HepG2 (cell line): Measurements from ENCODE around the gene DYNC1LI1. TPM values are rescaled to one million over a fixed set of nuclear protein-coding genes. Genes with fewer than 3 reads are reported as not detected.

Experiments used
- ATAC-seq: fragments of 200-7000 bp; cut with Tn5 transposase; 3 replicates; pipeline ENCODE4 v1.9.1; 2020; ENCODE audit warnings: mild to moderate bottlenecking, moderate library complexity
- BruUV-seq: library from RNA; stranded (reverse); fragments of 400-500 nt; replicated peaks from 2 replicates; lab custom pipeline; 2021; lab: Mats Ljungman, UMichigan
- CTCF ChIA-PET: fragments of 300-600 bp; formaldehyde crosslinking; extraction: SDS; loops from one replicate; lab custom pipeline; 2021; ENCODE audit warnings: low total read pairs, inconsistent platforms, low intra/inter-chr PET ratio; lab: Yijun Ruan, JAX
- POLR2A ChIA-PET: fragments of 350-600 bp; sonication (Branson Sonifier 250); formaldehyde crosslinking; loops from one replicate; lab custom pipeline; 2020; ENCODE audit warnings: antibody characterized with exemption, inconsistent platforms; lab: Yijun Ruan, JAX
- DNase-seq: peaks from one replicate; pipeline ENCODE4 v3.0.0-alpha.2; 2015; ENCODE audit warnings: low spot score
- FAIRE-seq: peaks from 3 replicates; lab custom pipeline; 2011; peaks lifted over from hg19 to GRCh38; lab: Jason Lieb, UNC
- H2AFZ ChIP-seq: one replicate; pipeline ENCODE4 v1.6.1; 2011; ENCODE audit warnings: low read length, inconsistent platforms
- H3K27ac ChIP-seq: fragments of 300-600 bp; 3 replicates; pipeline ENCODE4 v1.8.0; 2011; ENCODE audit warnings: mixed run types, mild to moderate bottlenecking, mixed read lengths, low read length, inconsistent platforms; ENCODE audit not compliant: insufficient read depth; ENCODE audit errors: extremely low read length
- H3K27me3 ChIP-seq, 2 experiments: fragments of 200-600 bp in 1 of 2; 2 replicates in 1 of 2; 3 replicates in 1 of 2; pipeline versions ENCODE4 v1.6.0 to v1.8.0; 2011; ENCODE audit warnings: low read length in 2 of 2, mild to moderate bottlenecking in 2 of 2, moderate library complexity in 2 of 2, inconsistent platforms in 1 of 2; ENCODE audit not compliant: insufficient read depth in 2 of 2, control insufficient read depth in 1 of 2
- H3K36me3 ChIP-seq, 2 experiments: fragments of 200-600 bp in 1 of 2; replicated peaks in 1 of 2; 2 replicates in 1 of 2; 3 replicates in 1 of 2; pipeline versions ENCODE4 v1.5.1 to v1.8.0; 2011; ENCODE audit warnings: low read length in 2 of 2, inconsistent platforms in 1 of 2; ENCODE audit not compliant: insufficient read depth in 2 of 2, control insufficient read depth in 1 of 2
- H3K4me1 ChIP-seq: 2 replicates; pipeline ENCODE4 v1.5.1; 2012; ENCODE audit warnings: low read length, inconsistent platforms; ENCODE audit not compliant: insufficient read depth
- H3K4me2 ChIP-seq: 2 replicates; pipeline ENCODE4 v1.6.0; 2011; ENCODE audit warnings: low read depth, low read length, inconsistent platforms
- H3K4me3 ChIP-seq, 3 experiments: fragments of 200-600 bp in 1 of 3; sonication (generic), shearing (Covaris generic) in 1 of 3; replicated peaks in 1 of 3; 2 replicates each; pipeline ENCODE4 v1.5.1; 2011 to 2016; ENCODE audit warnings: low read length in 3 of 3, inconsistent platforms in 2 of 3, low read depth in 2 of 3, mild to moderate bottlenecking in 2 of 3, control low read depth in 1 of 3, mixed read lengths in 1 of 3; ENCODE audit not compliant: insufficient read depth in 1 of 3
- H3K79me2 ChIP-seq: one replicate; pipeline ENCODE4 v1.6.1; 2011; ENCODE audit warnings: low read length, inconsistent platforms; ENCODE audit not compliant: insufficient read depth
- H3K9ac ChIP-seq: 2 replicates; pipeline ENCODE4 v1.6.0; 2011; ENCODE audit warnings: mild to moderate bottlenecking, low read depth, low read length, inconsistent platforms; ENCODE audit not compliant: insufficient read depth
- H3K9me3 ChIP-seq: 2 replicates; pipeline ENCODE4 v1.5.1; 2012; ENCODE audit warnings: mild to moderate bottlenecking, low read length
- H4K20me1 ChIP-seq: 2 replicates; pipeline ENCODE4 v1.6.0; 2011; ENCODE audit warnings: inconsistent platforms, mild to moderate bottlenecking, low read length, moderate library complexity; ENCODE audit not compliant: insufficient read depth
- AHDC1 ChIP-seq: sonication (generic); formaldehyde crosslinking; IDR thresholded peaks from 2 replicates; pipeline ENCODE4 v1.5.1; 2020; ENCODE audit warnings: mild to moderate bottlenecking, missing genetic modification reagents, borderline replicate concordance
- REL ChIP-seq: sonication (generic); formaldehyde crosslinking; conservative IDR thresholded peaks from 2 replicates; pipeline ENCODE4 v1.8.0; 2022; ENCODE audit warnings: mild to moderate bottlenecking, missing genetic modification reagents, moderate library complexity
- SIX4 ChIP-seq: sonication (generic); formaldehyde crosslinking; IDR thresholded peaks from 2 replicates; pipeline ENCODE4 v1.4.0; 2020; ENCODE audit warnings: missing genetic modification reagents
- SNAI1 ChIP-seq: sonication (generic); formaldehyde crosslinking; IDR thresholded peaks from 2 replicates; pipeline ENCODE4 v1.5.0; 2020; ENCODE audit warnings: mild to moderate bottlenecking, missing genetic modification reagents, borderline replicate concordance
- SUZ12 ChIP-seq: fragments of 150-350 bp; IDR thresholded peaks from 2 replicates; pipeline ENCODE4 v1.6.1; 2014; ENCODE audit warnings: low read depth, low read length
- ZEB1 ChIP-seq: IDR thresholded peaks from 2 replicates; pipeline ENCODE4 v1.6.1; 2012; ENCODE audit warnings: mild to moderate bottlenecking, low read depth, inconsistent platforms; ENCODE audit not compliant: insufficient replicate concordance
- whole genome bisulfite sequencing: methylation state at CpG from one replicate; pipeline ENCODE4 v1.1.6; 2017; ENCODE audit warnings: low lambda C conversion rate; 5-methylcytosine and 5-hydroxymethylcytosine counted together
- in situ Hi-C: cut with HindIII; loops from 2 replicates; pipeline ENCODE4 v1.10.0; 2017; ENCODE audit warnings: low pct_unique_long_range_greater_than_20kb; ENCODE audit not compliant: extremely low pct_ligation_motif_present
- intact Hi-C: fragments of 100-400 bp; cut with micrococcal nuclease; formaldehyde crosslinking; loops from one replicate; pipeline ENCODE4 v1.10.0; 2022; ENCODE audit not compliant: unreplicated experiment
- polyA plus RNA-seq, 8 experiments: library from polyadenylated mRNA; depleted of rRNA in 3 of 8; stranded (reverse) in 7 of 8; unstranded in 1 of 8; fragments of >200 nt; fragmentation: Illumina TruSeq in 4 of 8; extraction: Trizol in 4 of 8; gene quantifications; 2 replicates each; pipeline versions ENCODE4 v1.2.1 to v1.2.3, GENCODE V29; 2011 to 2016; ENCODE audit warnings: low read depth in 4 of 8, missing spikeins in 1 of 8, mixed read lengths in 1 of 8; ENCODE audit not compliant: insufficient read depth in 1 of 8
- total RNA-seq, 5 experiments: library from RNA; depleted of rRNA; stranded (reverse); fragments of >200 nt; fragmentation: Illumina TruSeq; extraction: Trizol; gene quantifications; 2 replicates each; pipeline ENCODE4 v1.2.3, GENCODE V29; 2016; ENCODE audit warnings: low read depth in 1 of 5

Gene DYNC1LI1
- total and polyA plus RNA-seq, 2 of the 13 experiments (the other 11 are each of a cell fraction or from before 2014, with no cell fraction given): 13.4 to 37.1 TPM

GRCh38 chr3:32544894-32545293 lies 25.8 kb downstream of the DYNC1LI1 start:
- CTCF ChIA-PET: no interaction called here
- intact Hi-C loops: no loop called here
- Histone ChIP-seq H3K9ac (no peak overlapping the region), H3K4me1 (no peaks in the 10 kb centered on the region)
- POLR2A ChIA-PET: no interaction called here
- ATAC-seq: no peak
- no peak for TF ChIP-seq SIX4 (CRISPR knock-in tag)
- TF ChIP-seq AHDC1: no peak
- no peak for TF ChIP-seq ZEB1
- no peak for TF ChIP-seq SUZ12
- TF ChIP-seq SNAI1 (CRISPR knock-in tag): no peak
- no peak for TF ChIP-seq REL (CRISPR knock-in tag)
- TF ChIP-seq, all 625 proteins: peak for 0
- in situ Hi-C loops: no loop called here
- Histone ChIP-seq H3K4me2 (no peak overlapping the region), H3K4me3 (no peak overlapping the region), H4K20me1 (no peaks in the 10 kb centered on the region), H3K27me3 (no peaks in the 10 kb centered on the region), H3K27ac (no peak overlapping the region), H3K9me3 (no peaks in the 10 kb centered on the region), H2AFZ (no peak overlapping the region), H3K79me2 (peaks cover 30% of the 10 kb centered on the region), H3K36me3 (peaks cover 0 to 10% of the 10 kb centered on the region in 2 experiments; a peak in 2 of 5 replicates)
- FAIRE-seq (no peak), DNase-seq (no peak)
- WGBS: 100% methylated on average over 2 of the region's 2 CpGs
- BruUV-seq: no TSS peak
